MM.1S (cell line): ENCODE results near the gene CAPN9.

Experiments used
- DNase-seq: peaks from one replicate; pipeline ENCODE4 v3.0.0-alpha.2; 2015
- H2AFZ ChIP-seq: fragments of 300-600 bp; sonication (generic); 2 replicates; pipeline ENCODE4 v1.6.0; 2016; ENCODE audit warnings: antibody characterized with exemption, low read length
- H3F3A ChIP-seq: fragments of 300-600 bp; sonication (generic); 2 replicates; pipeline ENCODE4 v1.6.1; 2016; ENCODE audit warnings: mild to moderate bottlenecking, antibody characterized with exemption, low read length, moderate library complexity, mixed read lengths; ENCODE audit not compliant: insufficient read depth
- H3K27ac ChIP-seq: fragments of 300-600 bp; sonication (generic); 2 replicates; pipeline ENCODE4 v1.5.1; 2016; ENCODE audit warnings: mild to moderate bottlenecking, low read length
- H3K27me3 ChIP-seq: fragments of 300-600 bp; sonication (generic); replicated peaks from 2 replicates; pipeline ENCODE4 v1.6.0; 2016; ENCODE audit warnings: low read length; ENCODE audit not compliant: insufficient read depth
- H3K36me3 ChIP-seq: fragments of 300-600 bp; sonication (generic); replicated peaks from 2 replicates; pipeline ENCODE4 v1.6.1; 2016; ENCODE audit warnings: mild to moderate bottlenecking, low read length, mixed read lengths; ENCODE audit not compliant: insufficient read depth
- H3K4me1 ChIP-seq: fragments of 300-600 bp; sonication (generic); 2 replicates; pipeline ENCODE4 v1.6.1; 2016; ENCODE audit warnings: low read length, mixed read lengths
- H3K4me2 ChIP-seq: fragments of 300-600 bp; sonication (generic); 2 replicates; pipeline ENCODE4 v1.6.0; 2016; ENCODE audit warnings: low read depth, low read length
- H3K4me3 ChIP-seq: fragments of 300-600 bp; sonication (generic); 2 replicates; pipeline ENCODE4 v1.5.1; 2016; ENCODE audit warnings: low read length, mixed read lengths
- H3K79me2 ChIP-seq: fragments of 300-600 bp; sonication (generic); 2 replicates; pipeline ENCODE4 v1.6.1; 2016; ENCODE audit warnings: mixed run types, low read length, mixed read lengths
- H3K9ac ChIP-seq: fragments of 300-600 bp; sonication (generic); 2 replicates; pipeline ENCODE4 v1.6.1; 2016; ENCODE audit warnings: low read length, mixed read lengths
- H3K9me2 ChIP-seq: fragments of 300-600 bp; sonication (generic); replicated peaks from 2 replicates; pipeline ENCODE4 v1.6.1; 2016; ENCODE audit warnings: mild to moderate bottlenecking, low read length, mixed read lengths; ENCODE audit not compliant: insufficient read depth
- H3K9me3 ChIP-seq: fragments of 300-600 bp; sonication (generic); replicated peaks from 2 replicates; pipeline ENCODE4 v1.6.1; 2016; ENCODE audit warnings: mild to moderate bottlenecking, low read length, mixed read lengths; ENCODE audit not compliant: insufficient read depth
- H4K20me1 ChIP-seq: fragments of 300-600 bp; sonication (generic); 2 replicates; pipeline ENCODE4 v1.6.1; 2016; ENCODE audit warnings: mild to moderate bottlenecking, low read length, moderate library complexity, mixed read lengths; ENCODE audit not compliant: insufficient read depth
- EZH2 ChIP-seq: fragments of 300-600 bp; sonication (generic); optimal IDR thresholded peaks from 2 replicates; pipeline ENCODE3; 2017; ENCODE audit warnings: low read depth, mild to moderate bottlenecking, antibody characterized with exemption, low read length, mixed read lengths
- EZH2phosphoT487 ChIP-seq: fragments of 300-600 bp; sonication (generic); IDR thresholded peaks from 2 replicates; pipeline ENCODE4 v1.6.1; 2018; ENCODE audit warnings: antibody characterized with exemption, low read length
- TF ChIP-seq, protein P1 (sequence below): fragments of 300-600 bp; sonication (generic); IDR thresholded peaks from 2 replicates; pipeline ENCODE4 v1.5.1; 2016; ENCODE audit warnings: antibody characterized with exemption, low read length, mixed read lengths

CAPN9 gene

DNA sequence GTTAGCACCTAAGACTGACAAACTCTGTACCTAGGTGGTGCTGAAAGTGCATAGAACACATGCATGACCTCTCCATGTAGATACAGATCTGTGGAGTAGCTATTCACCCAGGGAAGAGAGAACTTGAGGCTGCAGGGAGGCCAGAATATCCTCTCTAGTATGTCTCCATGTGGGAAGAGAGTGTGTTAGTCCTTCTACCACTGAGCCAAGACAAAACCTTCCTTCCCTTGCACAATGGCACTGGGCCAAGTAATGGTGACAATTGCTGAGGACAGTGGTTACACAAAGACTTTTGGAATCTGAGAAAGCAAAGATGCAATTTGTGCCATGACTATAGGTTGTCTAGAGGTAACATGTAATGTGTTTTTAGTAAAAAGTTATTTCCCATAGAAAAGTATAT, 68.8 kb downstream of the CAPN9 start:
- Histone ChIP-seq H2AFZ (no peak overlapping the region), H3K4me2 (no peak overlapping the region), H3K9me2 (no peaks in the 10 kb centered on the region), H3K27ac (no peak overlapping the region), H3K79me2 (no peaks in the 10 kb centered on the region), H3K9ac (no peak overlapping the region), H3F3A (no peaks in the 10 kb centered on the region), H3K4me3 (no peak overlapping the region), H3K27me3 (no peaks in the 10 kb centered on the region), H3K4me1 (no peaks in the 10 kb centered on the region), H3K36me3 (no peaks in the 10 kb centered on the region), H3K9me3 (no peaks in the 10 kb centered on the region), H4K20me1 (no peaks in the 10 kb centered on the region)
- TF ChIP-seq EZH2, result no peak
- TF ChIP-seq, protein P1, sequence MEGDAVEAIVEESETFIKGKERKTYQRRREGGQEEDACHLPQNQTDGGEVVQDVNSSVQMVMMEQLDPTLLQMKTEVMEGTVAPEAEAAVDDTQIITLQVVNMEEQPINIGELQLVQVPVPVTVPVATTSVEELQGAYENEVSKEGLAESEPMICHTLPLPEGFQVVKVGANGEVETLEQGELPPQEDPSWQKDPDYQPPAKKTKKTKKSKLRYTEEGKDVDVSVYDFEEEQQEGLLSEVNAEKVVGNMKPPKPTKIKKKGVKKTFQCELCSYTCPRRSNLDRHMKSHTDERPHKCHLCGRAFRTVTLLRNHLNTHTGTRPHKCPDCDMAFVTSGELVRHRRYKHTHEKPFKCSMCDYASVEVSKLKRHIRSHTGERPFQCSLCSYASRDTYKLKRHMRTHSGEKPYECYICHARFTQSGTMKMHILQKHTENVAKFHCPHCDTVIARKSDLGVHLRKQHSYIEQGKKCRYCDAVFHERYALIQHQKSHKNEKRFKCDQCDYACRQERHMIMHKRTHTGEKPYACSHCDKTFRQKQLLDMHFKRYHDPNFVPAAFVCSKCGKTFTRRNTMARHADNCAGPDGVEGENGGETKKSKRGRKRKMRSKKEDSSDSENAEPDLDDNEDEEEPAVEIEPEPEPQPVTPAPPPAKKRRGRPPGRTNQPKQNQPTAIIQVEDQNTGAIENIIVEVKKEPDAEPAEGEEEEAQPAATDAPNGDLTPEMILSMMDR, result no peak
- no peak for TF ChIP-seq EZH2phosphoT487
- DNase-seq, result no peak

- no peaks in the 10 kb centered on the region for H3K36me3 ChIP-seq
- no peaks in the 10 kb centered on the region for H3K79me2 ChIP-seq
- H3K27me3 ChIP-seq, result no peaks in the 10 kb centered on the region
- H3K9me2 ChIP-seq, result no peaks in the 10 kb centered on the region
- no peak overlapping the region for H3K27ac ChIP-seq
- H3K4me2 ChIP-seq, result no peak overlapping the region
- no peaks in the 10 kb centered on the region for H3K9me3 ChIP-seq
- H3K9ac ChIP-seq, result no peak overlapping the region
- TF ChIP-seq EZH2phosphoT487, result no peak
- no peak for TF ChIP-seq EZH2
- TF ChIP-seq, protein P1, result no peak
- H3F3A ChIP-seq, result no peaks in the 10 kb centered on the region
- H4K20me1 ChIP-seq, result no peaks in the 10 kb centered on the region
- no peak for DNase-seq
- H2AFZ ChIP-seq, result no peak overlapping the region
- no peaks in the 10 kb centered on the region for H3K4me1 ChIP-seq
- no peak overlapping the region for H3K4me3 ChIP-seq
Observed at GRCh38 chr1:230818367-230818766, 71.2 kb downstream of the CAPN9 start.

DNA sequence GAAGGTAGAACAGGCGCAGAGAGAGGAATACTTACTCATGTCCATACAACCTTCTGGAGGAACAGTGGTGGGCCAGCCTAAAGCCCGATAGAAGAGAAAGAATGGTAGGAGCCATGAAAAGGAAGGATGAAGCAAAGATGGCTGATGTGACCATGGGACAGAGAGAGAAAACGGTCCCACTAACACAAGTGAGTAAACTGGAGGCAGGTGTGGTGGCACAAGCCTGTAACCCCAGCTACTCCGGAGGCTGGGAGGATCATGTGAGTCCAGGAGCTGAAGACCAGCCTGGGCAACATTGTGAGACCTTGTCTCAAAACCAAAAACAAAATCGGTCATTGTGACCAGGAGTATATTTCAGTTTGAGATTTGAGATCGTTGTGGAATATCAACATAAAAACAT, 71.7 kb downstream of the CAPN9 start:
- no peak for DNase-seq
- TF ChIP-seq EZH2 (no peak), EZH2phosphoT487 (no peak)
- TF ChIP-seq, protein P1, result no peak
- H3K36me3 ChIP-seq, result no peaks in the 10 kb centered on the region
- H3K4me1 ChIP-seq, result no peaks in the 10 kb centered on the region
- H3K9ac ChIP-seq, result no peak overlapping the region
- H3K4me3 ChIP-seq, result no peak overlapping the region
- H3K4me2 ChIP-seq, result no peak overlapping the region
- no peaks in the 10 kb centered on the region for H3K27me3 ChIP-seq
- H4K20me1 ChIP-seq, result no peaks in the 10 kb centered on the region
- H3K9me3 ChIP-seq, result no peaks in the 10 kb centered on the region
- no peaks in the 10 kb centered on the region for H3K79me2 ChIP-seq
- H3F3A ChIP-seq, result no peaks in the 10 kb centered on the region
- no peaks in the 10 kb centered on the region for H3K9me2 ChIP-seq
- H3K27ac ChIP-seq, result no peak overlapping the region
- H2AFZ ChIP-seq, result no peak overlapping the region
